Astrocyte of the cerebellum (primary cell): ENCODE results near the gene JARID2.

Experiments used
- DNase-seq: peaks from one replicate; pipeline ENCODE4 v3.0.0-alpha.2; 2011; ENCODE audit warnings: low read depth
- H3K4me3 ChIP-seq: 2 replicates; pipeline ENCODE4 v1.5.1; 2011; ENCODE audit warnings: mild to moderate bottlenecking, low read depth, low read length, moderate library complexity
- CTCF ChIP-seq: IDR thresholded peaks from 2 replicates; pipeline ENCODE4 v1.5.1; 2012; ENCODE audit warnings: low read length, low read depth, moderate library complexity, mild to moderate bottlenecking; ENCODE audit errors: missing control alignments
- in situ Hi-C: cut with HindIII; loops from 2 replicates; pipeline ENCODE4 v1.10.0; 2017; ENCODE audit warnings: low sequenced_read_pairs

JARID2 gene

GRCh38 chr6:15368186-15368585 is 122.3 kb downstream of the JARID2 start:
- H3K4me3 ChIP-seq, result no peak overlapping the region
- in situ Hi-C loops, result no loop called here
- TF ChIP-seq CTCF, result no peak
- no peak for DNase-seq

GRCh38 chr6:15368873-15369272 is 123.0 kb downstream of the JARID2 start:
- in situ Hi-C loops, result no loop called here
- no peak for DNase-seq
- no peak overlapping the region for H3K4me3 ChIP-seq
- TF ChIP-seq CTCF, result no peak

- H3K4me3 ChIP-seq, result no peak overlapping the region
- no peak for DNase-seq
- in situ Hi-C loops, result no loop called here
- no peak for TF ChIP-seq CTCF
Measured at GRCh38 chr6:15369838-15370237, 124.0 kb downstream of the JARID2 start.

- in situ Hi-C loops, result no loop called here
- DNase-seq, result no peak
- no peak for TF ChIP-seq CTCF
- no peak overlapping the region for H3K4me3 ChIP-seq
Measured at GRCh38 chr6:15370733-15371671, 125.1 kb downstream of the JARID2 start.

- in situ Hi-C loops, result no loop called here
- TF ChIP-seq CTCF, result no peak
Measured at GRCh38 chr6:15372932-15373331, 127.1 kb downstream of the JARID2 start.

GRCh38 chr6:15374119-15374518 is 128.2 kb downstream of the JARID2 start:
- H3K4me3 ChIP-seq, result no peak overlapping the region
- in situ Hi-C loops, result no loop called here
- TF ChIP-seq CTCF, result no peak
- DNase-seq, result no peak

More at GRCh38 chr6:15372932-15373331, 127.1 kb downstream of the JARID2 start:
- no peak for DNase-seq
- H3K4me3 ChIP-seq, result no peak overlapping the region
